Fibroblast of lung (primary cell): ENCODE results near the gene SMIM12. TPM values are rescaled to one million over a fixed set of nuclear protein-coding genes. Genes with fewer than 3 reads are reported as not detected.
A peak's percentile ranks its signal among the peaks of the same experiment; 100 is the strongest.

ENCODE experiments used
- DNase-seq, 2 donors: peaks; one replicate each; pipeline versions ENCODE4 v3.0.0 to v3.0.0-alpha.2; 2010; ENCODE audit warnings: low read depth in 2 of 2
- H2AFZ ChIP-seq: 2 replicates; pipeline ENCODE4 v1.5.1; 2012; ENCODE audit warnings: low read length, control low read depth, inconsistent platforms
- H3K27ac ChIP-seq: 2 replicates; pipeline ENCODE4 v1.5.1; 2011; ENCODE audit warnings: low read length, control low read depth; ENCODE audit not compliant: insufficient read depth
- H3K27me3 ChIP-seq: 2 replicates; pipeline ENCODE4 v1.5.1; 2011; ENCODE audit warnings: mild to moderate bottlenecking, low read length; ENCODE audit not compliant: control insufficient read depth, insufficient read depth
- H3K36me3 ChIP-seq: 2 replicates; pipeline ENCODE4 v1.5.1; 2011; ENCODE audit warnings: low read length; ENCODE audit not compliant: control insufficient read depth, insufficient read depth
- H3K4me1 ChIP-seq: 2 replicates; pipeline ENCODE4 v1.5.1; 2011; ENCODE audit warnings: low read length; ENCODE audit not compliant: control insufficient read depth, insufficient read depth; ENCODE audit errors: extremely low read depth
- H3K4me2 ChIP-seq: 2 replicates; pipeline ENCODE4 v1.5.1; 2011; ENCODE audit warnings: low read length, control low read depth; ENCODE audit not compliant: insufficient read depth; ENCODE audit errors: extremely low read depth
- H3K4me3 ChIP-seq, 4 experiments: fragments of 200-600 bp in 1 of 4; sonication (generic) in 1 of 4; replicated peaks in 1 of 4; 2 replicates each; pipeline ENCODE4 v1.5.1; 2011 to 2016; ENCODE audit warnings: low read length in 4 of 4, low read depth in 3 of 4, mild to moderate bottlenecking in 3 of 4, control low read depth in 2 of 4, inconsistent platforms in 1 of 4, mixed read lengths in 1 of 4; ENCODE audit not compliant: insufficient read depth in 1 of 4; ENCODE audit errors: control extremely low read depth in 1 of 4
- H3K79me2 ChIP-seq: 2 replicates; pipeline ENCODE4 v1.5.1; 2012; ENCODE audit warnings: mild to moderate bottlenecking, low read length, inconsistent platforms; ENCODE audit not compliant: control insufficient read depth, insufficient read depth
- H3K9ac ChIP-seq: 2 replicates; pipeline ENCODE4 v1.5.1; 2011; ENCODE audit warnings: mild to moderate bottlenecking, low read length, control low read depth; ENCODE audit not compliant: insufficient read depth
- H3K9me3 ChIP-seq: 2 replicates; pipeline ENCODE4 v1.5.1; 2012; ENCODE audit warnings: low read depth, low read length; ENCODE audit not compliant: control insufficient read depth, insufficient read depth
- H4K20me1 ChIP-seq: 2 replicates; pipeline ENCODE4 v1.5.1; 2011; ENCODE audit warnings: low read length; ENCODE audit not compliant: control insufficient read depth, insufficient read depth; ENCODE audit errors: extremely low read depth
- EZH2 ChIP-seq: IDR thresholded peaks from 2 replicates; pipeline ENCODE4 v1.5.1; 2012; ENCODE audit warnings: low read length, control low read depth, mild to moderate bottlenecking; ENCODE audit errors: missing control alignments
- polyA plus RNA-seq, 2 donors: library from polyadenylated mRNA; depleted of rRNA in 1 of 2; stranded (reverse) in 1 of 2; unstranded in 1 of 2; fragments of >200 nt; gene quantifications; 2 replicates each; pipeline ENCODE4 v1.2.1, GENCODE V29; 2011 to 2012; ENCODE audit warnings: missing spikeins in 1 of 2
- total RNA-seq: library from RNA; depleted of rRNA; stranded (reverse); fragments of >200 nt; gene quantifications from 2 replicates; pipeline ENCODE4 v1.2.1, GENCODE V29; 2014
- TF ChIP-seq, protein P1 (sequence below), 2 donors: IDR thresholded peaks in 1 of 2; conservative IDR thresholded peaks in 1 of 2; 1 replicate in 1 of 2; 2 replicates in 1 of 2; pipeline ENCODE4 v1.5.1; 2011 to 2012; ENCODE audit warnings: low read length in 2 of 2, control low read depth in 1 of 2, inconsistent platforms in 1 of 2, low read depth in 1 of 2, mild to moderate bottlenecking in 1 of 2

The SMIM12 gene
- total and polyA plus RNA-seq, 2 donors (not counting 1 experiment from before 2014, with no cell fraction given), result 18.2 to 59.7 TPM

DNA sequence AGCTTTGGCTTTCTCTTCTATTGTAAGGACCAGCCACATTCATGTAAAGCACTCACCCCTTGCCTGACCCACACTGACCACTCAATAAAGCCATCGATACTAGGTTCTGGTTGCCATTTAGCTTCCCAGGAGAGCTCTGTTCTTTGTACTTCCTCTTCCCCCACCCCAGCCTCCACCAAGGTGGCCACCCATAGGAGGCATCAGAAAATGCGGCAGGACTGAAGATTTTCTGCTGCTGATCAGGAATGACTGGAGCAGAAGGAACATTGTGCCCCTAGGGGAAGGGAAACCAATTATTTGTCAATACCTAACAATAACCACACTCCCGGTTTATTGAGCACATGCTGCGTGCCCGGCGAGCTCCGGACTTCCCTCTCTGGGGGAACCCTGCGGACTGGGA lies 5.2 kb upstream of the SMIM12 start:
- Histone ChIP-seq H3K36me3 (no peaks in the 10 kb centered on the region), H3K79me2 (no peaks in the 10 kb centered on the region), H3K4me3 (no peak overlapping the region), H3K9ac (no peak overlapping the region), H3K27me3 (peaks cover 3% of the 10 kb centered on the region), H2AFZ (no peak overlapping the region), H3K4me1 (peaks cover 2% of the 10 kb centered on the region), H3K4me2 (no peak overlapping the region), H4K20me1 (no peaks in the 10 kb centered on the region), H3K9me3 (no peaks in the 10 kb centered on the region), H3K27ac (no peak overlapping the region)
- no peak for DNase-seq
- TF ChIP-seq, protein P1, sequence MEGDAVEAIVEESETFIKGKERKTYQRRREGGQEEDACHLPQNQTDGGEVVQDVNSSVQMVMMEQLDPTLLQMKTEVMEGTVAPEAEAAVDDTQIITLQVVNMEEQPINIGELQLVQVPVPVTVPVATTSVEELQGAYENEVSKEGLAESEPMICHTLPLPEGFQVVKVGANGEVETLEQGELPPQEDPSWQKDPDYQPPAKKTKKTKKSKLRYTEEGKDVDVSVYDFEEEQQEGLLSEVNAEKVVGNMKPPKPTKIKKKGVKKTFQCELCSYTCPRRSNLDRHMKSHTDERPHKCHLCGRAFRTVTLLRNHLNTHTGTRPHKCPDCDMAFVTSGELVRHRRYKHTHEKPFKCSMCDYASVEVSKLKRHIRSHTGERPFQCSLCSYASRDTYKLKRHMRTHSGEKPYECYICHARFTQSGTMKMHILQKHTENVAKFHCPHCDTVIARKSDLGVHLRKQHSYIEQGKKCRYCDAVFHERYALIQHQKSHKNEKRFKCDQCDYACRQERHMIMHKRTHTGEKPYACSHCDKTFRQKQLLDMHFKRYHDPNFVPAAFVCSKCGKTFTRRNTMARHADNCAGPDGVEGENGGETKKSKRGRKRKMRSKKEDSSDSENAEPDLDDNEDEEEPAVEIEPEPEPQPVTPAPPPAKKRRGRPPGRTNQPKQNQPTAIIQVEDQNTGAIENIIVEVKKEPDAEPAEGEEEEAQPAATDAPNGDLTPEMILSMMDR (conservative IDR thresholded peaks at IDR 0.05 in 1 of 2, IDR thresholded peaks at IDR 0.05 in 1 of 2; ENCODE audit: low read depth in 1 of 2, low read length in 2 of 2), result no peak
- no peak for TF ChIP-seq EZH2

DNA sequence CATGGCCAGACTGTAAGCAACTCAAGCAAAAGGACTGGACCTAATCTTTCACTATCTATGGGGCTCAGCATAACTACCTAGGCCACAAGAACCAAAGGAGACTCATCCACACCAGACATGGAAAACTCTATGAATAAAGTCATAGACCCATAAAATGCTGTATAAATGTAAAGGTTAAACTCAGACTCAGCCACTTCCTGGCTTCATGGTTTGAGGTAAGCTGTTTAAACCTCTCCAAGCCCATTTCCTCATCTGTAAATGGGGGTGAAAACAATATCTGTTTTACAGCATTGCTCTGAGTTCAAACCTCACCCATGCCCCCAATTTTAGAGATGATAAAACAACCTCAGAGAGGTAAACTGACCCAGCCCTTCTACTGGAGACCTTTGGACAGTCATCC lies 4.0 kb upstream of the SMIM12 start:
- H3K27me3 ChIP-seq, result peaks cover 3% of the 10 kb centered on the region
- peaks cover 3% of the 10 kb centered on the region for H3K4me1 ChIP-seq
- no peak for DNase-seq
- H3K9ac ChIP-seq, result no peak overlapping the region
- H3K9me3 ChIP-seq, result no peaks in the 10 kb centered on the region
- no peak overlapping the region for H3K4me2 ChIP-seq
- no peak overlapping the region for H3K4me3 ChIP-seq
- H3K27ac ChIP-seq, result no peak overlapping the region
- H3K36me3 ChIP-seq, result no peaks in the 10 kb centered on the region
- TF ChIP-seq EZH2, result no peak
- TF ChIP-seq, protein P1 (conservative IDR thresholded peaks at IDR 0.05 in 1 of 2, IDR thresholded peaks at IDR 0.05 in 1 of 2; ENCODE audit: low read depth in 1 of 2, low read length in 2 of 2), result no peak
- H4K20me1 ChIP-seq, result no peaks in the 10 kb centered on the region
- H3K79me2 ChIP-seq, result peaks cover 10% of the 10 kb centered on the region
- no peak overlapping the region for H2AFZ ChIP-seq

DNA sequence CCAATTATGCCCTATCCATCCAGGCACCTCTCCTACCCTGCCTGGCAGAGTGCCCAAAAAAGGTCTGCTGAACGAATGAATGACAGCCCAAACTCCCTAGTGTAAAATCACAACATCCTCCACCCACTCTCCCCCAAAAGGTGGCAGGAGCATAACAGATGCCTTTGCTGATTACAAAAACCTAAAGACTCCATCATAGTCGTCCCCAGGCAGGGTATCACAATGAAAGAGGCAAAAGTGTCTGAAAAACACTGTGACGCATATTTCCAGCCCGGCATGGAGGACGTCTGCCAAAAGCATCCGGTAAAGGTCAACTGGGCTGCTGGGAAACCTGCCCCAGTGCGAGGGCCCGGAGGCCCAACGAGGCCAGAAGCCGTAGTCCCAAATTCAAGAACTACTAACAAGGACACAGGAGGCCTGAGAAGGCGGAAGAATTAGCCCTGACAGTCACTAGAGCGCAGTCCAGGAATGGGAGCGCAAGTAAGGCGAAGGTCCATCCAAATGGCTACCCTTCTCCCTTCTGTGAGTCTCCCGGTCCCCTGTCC lies 576 bp downstream of the SMIM12 start:
- peaks cover 35% of the 10 kb centered on the region for H3K79me2 ChIP-seq
- H3K4me1 ChIP-seq, result peaks cover 7% of the 10 kb centered on the region
- H3K9ac ChIP-seq, result peak overlapping the region; percentile 90
- H4K20me1 ChIP-seq, result no peaks in the 10 kb centered on the region
- no peak for TF ChIP-seq EZH2
- TF ChIP-seq, protein P1 (conservative IDR thresholded peaks at IDR 0.05 in 1 of 2, IDR thresholded peaks at IDR 0.05 in 1 of 2; ENCODE audit: low read depth in 1 of 2, low read length in 2 of 2), result no peak
- H3K27me3 ChIP-seq, result no peaks in the 10 kb centered on the region
- peak overlapping the region; percentile 89 for H3K4me2 ChIP-seq
- H3K9me3 ChIP-seq, result no peaks in the 10 kb centered on the region
- peak overlapping the region; percentile 79 for H2AFZ ChIP-seq
- DNase-seq, result peak; percentile 34 to 45
- peaks cover 2% of the 10 kb centered on the region for H3K36me3 ChIP-seq
- H3K4me3 ChIP-seq, result peak overlapping the region; percentile 84 to 98 (median 93)
- peak overlapping the region; percentile 96 for H3K27ac ChIP-seq
